AG09319 (cell line): ENCODE measurements around the gene TRIM60.
"Not testable (repeated sequence)": the region's sequence is repeated elsewhere in the genome, so short reads cannot be mapped to it uniquely, and the experiment has no call there.

Experiments
- DNase-seq: peaks from one replicate; pipeline ENCODE4 v3.0.0-alpha.2; 2010; ENCODE audit warnings: low read depth; ENCODE audit errors: extremely low read depth
- TF ChIP-seq, protein P1 (sequence below): IDR thresholded peaks from 2 replicates; pipeline ENCODE4 v1.5.1; 2011; ENCODE audit warnings: low read depth, mild to moderate bottlenecking, inconsistent platforms, low read length, moderate library complexity

TRIM60 gene

DNA sequence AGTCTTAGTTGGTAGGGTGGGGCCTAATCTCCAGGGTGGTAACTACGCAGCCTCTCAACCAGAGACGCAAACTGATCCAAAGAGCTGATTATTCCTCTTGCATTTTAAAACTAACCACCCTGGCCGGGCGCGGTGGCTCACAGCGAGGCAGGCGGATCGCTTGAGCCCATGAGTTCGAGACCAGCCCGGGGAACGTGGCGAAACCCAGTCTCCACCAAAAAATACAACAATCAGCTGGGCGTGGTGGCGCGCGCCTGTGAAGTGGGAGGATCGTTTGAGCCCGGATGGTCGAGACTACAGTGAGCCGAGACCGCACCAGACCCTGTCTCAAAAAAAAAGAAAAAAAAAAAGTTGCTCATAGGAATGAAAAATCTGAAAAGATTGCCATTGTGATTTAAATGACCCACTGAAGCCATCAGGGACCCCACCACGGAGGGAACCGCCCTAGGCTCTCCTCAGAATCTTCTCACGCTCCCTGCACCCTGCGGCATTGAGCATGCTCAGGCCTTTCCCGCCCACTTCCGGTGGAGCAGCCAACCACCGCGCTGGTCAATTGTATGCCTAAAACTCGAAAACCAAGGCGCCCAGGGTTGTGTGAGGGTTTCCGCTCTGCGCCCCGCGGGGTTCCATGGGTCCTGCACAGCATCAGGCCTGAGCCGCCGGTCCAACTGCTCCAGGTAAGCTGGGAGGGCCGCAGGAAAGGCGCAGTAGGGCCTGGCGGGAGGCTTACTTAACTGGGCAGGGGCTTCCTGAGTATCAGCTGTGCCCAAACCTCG, at the start of gene TRIM60:
TSS of gene TRIM60 (plus strand) at position 564 of the 776 bp plus-strand sequence. CDS start 8,074 bp downstream, outside the sequence.
- TF ChIP-seq, protein P1, sequence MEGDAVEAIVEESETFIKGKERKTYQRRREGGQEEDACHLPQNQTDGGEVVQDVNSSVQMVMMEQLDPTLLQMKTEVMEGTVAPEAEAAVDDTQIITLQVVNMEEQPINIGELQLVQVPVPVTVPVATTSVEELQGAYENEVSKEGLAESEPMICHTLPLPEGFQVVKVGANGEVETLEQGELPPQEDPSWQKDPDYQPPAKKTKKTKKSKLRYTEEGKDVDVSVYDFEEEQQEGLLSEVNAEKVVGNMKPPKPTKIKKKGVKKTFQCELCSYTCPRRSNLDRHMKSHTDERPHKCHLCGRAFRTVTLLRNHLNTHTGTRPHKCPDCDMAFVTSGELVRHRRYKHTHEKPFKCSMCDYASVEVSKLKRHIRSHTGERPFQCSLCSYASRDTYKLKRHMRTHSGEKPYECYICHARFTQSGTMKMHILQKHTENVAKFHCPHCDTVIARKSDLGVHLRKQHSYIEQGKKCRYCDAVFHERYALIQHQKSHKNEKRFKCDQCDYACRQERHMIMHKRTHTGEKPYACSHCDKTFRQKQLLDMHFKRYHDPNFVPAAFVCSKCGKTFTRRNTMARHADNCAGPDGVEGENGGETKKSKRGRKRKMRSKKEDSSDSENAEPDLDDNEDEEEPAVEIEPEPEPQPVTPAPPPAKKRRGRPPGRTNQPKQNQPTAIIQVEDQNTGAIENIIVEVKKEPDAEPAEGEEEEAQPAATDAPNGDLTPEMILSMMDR: no peak
- no peak for DNase-seq

DNA sequence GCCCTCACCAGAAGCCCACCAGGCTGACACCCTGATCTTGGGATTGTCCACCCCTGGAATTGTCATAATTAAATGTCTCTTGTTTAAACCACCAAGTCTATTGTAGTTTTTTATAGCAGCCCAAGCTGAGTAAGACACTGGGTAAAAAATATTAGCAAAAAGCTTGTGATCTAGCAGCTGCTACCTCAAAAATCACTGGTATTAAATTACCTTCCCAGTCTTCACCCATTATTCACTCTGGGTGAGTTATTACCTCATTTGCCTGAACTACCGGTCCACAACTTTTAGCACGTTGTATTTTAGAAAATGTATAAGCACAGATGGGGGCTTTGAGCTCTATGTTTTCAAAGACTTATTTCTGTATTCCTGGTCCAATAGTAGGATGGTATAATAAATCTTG, 42.3 kb upstream of the TRIM60 start:
- no peak for DNase-seq
- TF ChIP-seq, protein P1: no peak

DNA sequence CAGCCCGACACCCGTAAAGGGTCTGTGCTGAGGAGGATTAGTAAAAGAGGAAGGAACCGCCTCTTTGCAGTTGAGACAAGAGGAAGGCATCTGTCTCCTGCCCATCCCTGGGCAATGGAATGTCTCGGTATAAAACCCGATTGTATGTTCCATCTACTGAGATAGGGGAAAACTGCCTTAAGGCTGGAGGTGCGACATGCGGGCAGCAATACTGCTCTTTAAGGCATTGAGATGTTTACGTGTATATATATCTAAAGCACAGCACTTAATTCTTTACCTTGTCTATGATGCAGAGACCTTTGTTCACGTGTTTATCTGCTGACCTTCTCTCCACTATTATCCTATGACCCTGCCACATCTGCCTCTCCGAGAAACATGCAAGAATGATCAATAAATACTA, 41.0 kb upstream of the TRIM60 start:
- not testable (repeated sequence) for DNase-seq

DNA sequence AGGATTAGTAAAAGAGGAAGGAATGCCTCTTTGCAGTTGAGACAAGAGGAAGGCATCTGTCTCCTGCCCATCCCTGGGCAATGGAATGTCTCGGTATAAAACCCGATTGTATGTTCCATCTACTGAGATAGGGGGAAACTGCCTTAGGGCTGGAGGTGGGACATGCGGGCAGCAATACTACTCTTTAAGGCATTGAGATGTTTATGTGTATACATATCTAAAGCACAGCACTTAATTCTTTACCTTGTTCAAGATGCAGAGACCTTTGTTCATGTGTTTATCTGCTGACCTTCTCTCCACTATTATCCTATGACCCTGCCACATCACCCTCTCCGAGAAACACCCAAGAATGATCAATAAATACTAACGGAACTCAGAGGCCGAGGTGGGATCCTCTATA, 35.7 kb upstream of the TRIM60 start:
- DNase-seq: not testable (repeated sequence)

DNA sequence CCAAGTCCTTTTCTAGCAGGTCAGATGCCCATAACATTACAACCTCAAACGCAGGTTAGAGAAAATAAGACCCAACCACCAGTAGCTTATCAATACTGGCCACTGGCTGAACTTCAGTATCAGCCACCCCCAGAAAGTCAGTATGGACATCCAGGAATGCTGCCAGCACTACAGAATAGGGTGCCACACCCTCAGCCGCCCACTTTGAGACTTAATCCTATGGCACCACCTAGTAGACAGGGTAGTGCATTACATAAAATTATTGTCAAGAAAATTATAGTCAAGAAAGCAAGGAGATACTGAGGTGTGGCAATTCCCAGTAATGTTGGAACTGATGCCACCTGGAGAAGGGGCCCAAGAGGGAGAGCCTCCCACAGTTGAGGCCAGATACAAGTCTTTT, 34.5 kb upstream of the TRIM60 start:
- TF ChIP-seq, protein P1: peak; percentile 5; the same call in 1 of the 2 replicates
- DNase-seq: no peak

DNA sequence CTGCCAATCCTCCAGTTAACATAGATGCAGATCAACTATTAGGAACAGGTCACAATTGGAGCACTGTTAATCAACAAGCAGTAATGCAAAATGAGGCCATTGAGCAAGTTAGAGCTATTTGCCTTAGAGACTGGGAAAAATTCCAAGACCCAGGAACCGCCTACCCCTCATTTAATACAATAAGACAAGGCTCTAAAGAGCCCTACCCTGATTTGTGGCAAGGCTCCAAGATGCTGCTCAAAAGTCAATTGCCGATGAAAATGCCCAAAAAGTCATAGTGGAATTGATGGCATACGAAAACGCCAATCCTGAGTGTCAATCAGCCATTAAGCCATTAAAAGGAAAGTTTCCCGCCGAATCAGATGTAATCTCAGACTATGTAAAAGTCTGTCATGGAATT, 33.9 kb upstream of the TRIM60 start:
- TF ChIP-seq, protein P1: no peak
- DNase-seq: no peak

DNA sequence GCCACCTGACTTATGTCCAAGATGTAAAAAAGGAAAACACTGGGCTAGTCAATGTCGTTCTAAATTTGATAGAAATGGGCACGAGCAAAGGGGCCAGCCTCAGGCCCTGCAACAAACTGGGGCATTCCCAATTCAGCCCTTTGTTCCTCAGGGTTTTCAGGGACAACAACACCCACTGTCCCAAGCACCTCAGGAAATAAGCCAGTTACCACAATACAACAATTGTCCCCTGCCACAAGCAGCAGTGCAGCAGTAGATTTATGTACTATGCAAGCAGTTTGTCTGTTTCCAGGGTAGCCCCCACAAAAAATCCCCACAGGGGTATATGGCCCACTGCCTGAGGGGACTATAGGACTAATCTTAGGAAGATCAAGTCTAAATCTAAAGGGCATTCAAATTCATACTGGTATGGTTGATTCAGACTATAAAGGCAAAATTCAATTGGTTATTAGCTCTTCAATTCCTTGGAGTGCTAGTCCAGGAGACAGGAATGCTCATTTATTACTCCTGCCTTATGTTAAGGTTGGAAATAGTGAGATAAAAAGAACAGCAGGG, 33.2 kb upstream of the TRIM60 start:
- DNase-seq: not testable (repeated sequence)

DNA sequence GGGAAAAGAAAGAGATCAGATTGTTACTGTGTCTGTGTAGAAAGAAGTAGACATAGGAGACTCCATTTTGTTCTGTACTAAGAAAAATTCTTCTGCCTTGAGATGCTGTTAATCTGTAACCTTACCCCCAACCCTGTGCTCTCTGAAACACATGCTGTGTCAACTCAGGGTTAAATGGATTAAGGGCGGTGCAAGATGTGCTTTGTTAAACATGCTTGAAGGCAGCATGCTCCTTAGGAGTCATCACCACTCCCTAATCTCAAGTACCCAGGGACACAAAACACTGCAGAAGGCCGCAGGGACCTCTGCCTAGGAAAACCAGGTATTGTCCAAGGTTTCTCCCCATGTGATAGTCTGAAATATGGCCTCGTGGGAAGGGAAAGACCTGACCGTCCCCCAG, 29.8 kb upstream of the TRIM60 start:
- DNase-seq: not testable (repeated sequence)

DNA sequence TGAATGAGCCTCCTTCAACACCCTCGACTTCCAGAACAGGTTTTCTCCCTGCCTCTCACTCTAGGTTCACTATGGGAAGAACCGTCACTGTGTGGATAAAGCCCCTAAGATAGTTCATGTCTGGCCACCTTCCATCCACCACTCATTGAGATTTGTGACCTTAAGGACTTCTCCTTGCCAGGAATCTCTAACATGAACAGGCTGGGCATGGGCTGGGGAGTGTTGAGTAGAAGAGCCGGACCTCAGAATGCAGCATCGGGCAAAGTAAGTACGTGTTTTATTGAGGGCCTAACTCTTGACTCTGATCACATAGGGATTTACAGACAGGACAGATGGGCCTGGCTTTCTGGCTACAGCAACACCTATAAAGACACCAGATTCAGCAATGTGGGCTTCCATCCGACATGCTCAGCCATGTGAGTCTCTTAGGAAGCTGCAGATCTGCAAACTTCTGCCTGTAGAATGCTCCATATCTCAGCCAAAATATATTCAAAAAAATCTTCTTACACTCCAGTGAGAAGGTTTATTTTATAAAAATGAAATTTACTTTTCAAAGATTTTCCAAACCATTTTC, 26.4 kb upstream of the TRIM60 start:
- DNase-seq: no peak
- TF ChIP-seq, protein P1: no peak
